T-cell (primary cell): ENCODE data around the gene PITPNM2. TPM values are rescaled to one million over a fixed set of nuclear protein-coding genes. Genes with fewer than 3 reads are reported as not detected.
A peak's percentile ranks its signal among the peaks of the same experiment; 100 is the strongest.
"Not testable (repeated sequence)": the region's sequence is repeated elsewhere in the genome, so short reads cannot be mapped to it uniquely, and the experiment has no call there.

Experiments
- ATAC-seq, 4 experiments: fragments of 200-7000 bp in 3 of 4; fragments of 150-1000 bp in 1 of 4; cut with Tn5 transposase; replicated peaks in 1 of 4; 1 replicate in 3 of 4; 2 replicates in 1 of 4; pipeline ENCODE4 v1.10.0; 2021; ENCODE audit warnings: moderate library complexity in 3 of 4, mild to moderate bottlenecking in 2 of 4, moderate number of reproducible peaks in 1 of 4
- CTCF ChIA-PET, 2 donors: fragments of 300-600 bp; sonication (Branson Sonifier 250); formaldehyde crosslinking; loops; one replicate each; lab custom pipeline; 2022; ENCODE audit warnings: antibody characterized with exemption in 2 of 2; lab: Charles Lee
- POLR2A ChIA-PET, 2 donors: fragments of 300-600 bp; sonication (Branson Sonifier 250); formaldehyde crosslinking; loops; one replicate each; lab custom pipeline; 2022; ENCODE audit warnings: antibody characterized with exemption in 2 of 2; lab: Charles Lee
- DNase-seq, 35 experiments: peaks; one replicate each; pipeline versions ENCODE4 v3.0.0 to v3.0.0-alpha.2; 2013 to 2023
- H3K27ac ChIP-seq: one replicate; pipeline ENCODE4 v1.5.1; 2013; ENCODE audit warnings: low read length
- H3K27me3 ChIP-seq, 2 experiments: replicated peaks in 1 of 2; 1 replicate in 1 of 2; 2 replicates in 1 of 2; pipeline versions ENCODE4 v1.6.1 to v1.7.0; 2013; ENCODE audit warnings: low read length in 1 of 2, mixed read lengths in 1 of 2; ENCODE audit not compliant: control insufficient read depth in 2 of 2, insufficient read depth in 2 of 2; ENCODE audit errors: extremely low read depth in 1 of 2
- H3K36me3 ChIP-seq, 2 donors: 1 replicate in 1 of 2; 2 replicates in 1 of 2; pipeline versions ENCODE4 v1.6.1 to v1.7.0; 2013; ENCODE audit warnings: low read length in 1 of 2; ENCODE audit not compliant: control insufficient read depth in 2 of 2, insufficient read depth in 1 of 2; ENCODE audit errors: extremely low read depth in 1 of 2
- H3K4me1 ChIP-seq, 2 experiments: 1 replicate in 1 of 2; 2 replicates in 1 of 2; pipeline versions ENCODE4 v1.6.1 to v1.7.0; 2013; ENCODE audit warnings: low read length in 2 of 2, mixed read lengths in 1 of 2; ENCODE audit not compliant: insufficient read depth in 2 of 2, control insufficient read depth in 1 of 2; ENCODE audit errors: extremely low read depth in 1 of 2
- H3K4me3 ChIP-seq, 2 donors: 1 replicate in 1 of 2; 2 replicates in 1 of 2; pipeline versions ENCODE4 v1.5.1 to v1.7.0; 2013; ENCODE audit warnings: mild to moderate bottlenecking in 2 of 2, low read length in 1 of 2, moderate library complexity in 1 of 2; ENCODE audit not compliant: control insufficient read depth in 1 of 2; ENCODE audit errors: extremely low read depth in 1 of 2
- H3K9me3 ChIP-seq: 2 replicates; pipeline ENCODE4 v1.7.0; 2013
- H3K27ac Mint-ChIP-seq, 2 donors: one replicate each; pipeline ENCODE4 v1.8.0; 2020 to 2021; ENCODE audit warnings: mild to moderate bottlenecking in 2 of 2, mixed read lengths in 2 of 2
- H3K27me3 Mint-ChIP-seq, 2 donors: one replicate each; pipeline ENCODE4 v1.8.0; 2021 to 2022; ENCODE audit warnings: mixed read lengths in 2 of 2
- H3K36me3 Mint-ChIP-seq: one replicate; pipeline ENCODE4 v1.8.0; 2021; ENCODE audit warnings: mixed read lengths
- H3K4me1 Mint-ChIP-seq, 3 donors: one replicate each; pipeline ENCODE4 v1.8.0; 2020 to 2022; ENCODE audit warnings: mixed read lengths in 3 of 3, mild to moderate bottlenecking in 1 of 3
- H3K4me3 Mint-ChIP-seq, 3 donors: one replicate each; pipeline ENCODE4 v1.8.0; 2020 to 2022; ENCODE audit warnings: mild to moderate bottlenecking in 3 of 3, mixed read lengths in 3 of 3, moderate library complexity in 3 of 3
- H3K9me3 Mint-ChIP-seq, 3 donors: one replicate each; pipeline ENCODE4 v1.8.0; 2020 to 2022; ENCODE audit warnings: mixed read lengths in 3 of 3
- WGBS: methylation state at CpG from one replicate; pipeline ENCODE4 v1.1.5; 2013; ENCODE audit warnings: missing lambda C conversion rate; ENCODE audit not compliant: insufficient coverage; 5-methylcytosine and 5-hydroxymethylcytosine counted together
- total RNA-seq, 35 experiments: library from RNA in 6 of 35; stranded (reverse) in 6 of 35; fragments of 120-200 nt in 1 of 35; gene quantifications; one replicate each; pipeline versions ENCODE4 v1.2.1 to v1.2.4 and lab custom pipeline; 2013 to 2026

PITPNM2 gene
- total RNA-seq, 5 donors from 2014 or later (not counting 1 experiment from before 2014, with no cell fraction given): 32.0 to 56.5 (median 34.8) TPM

- no peak overlapping the region for H3K27ac ChIP-seq
- no peaks in the 10 kb centered on the region for H3K27me3 ChIP-seq
- no peak overlapping the region for H3K4me3 ChIP-seq
- 92% methylated on average over 6 of the region's 14 CpGs for WGBS
- Mint-ChIP-seq H3K9me3 (no peaks in the 10 kb centered on the region), H3K27me3 (no peaks in the 10 kb centered on the region), H3K36me3 (peaks cover 25% of the 10 kb centered on the region), H3K27ac (peak overlapping the region; percentile 93 to 97), H3K4me3 (peak overlapping the region in 1 of 3 donors; percentile 74), H3K4me1 (peaks cover 60 to 70% (median 64%) of the 10 kb centered on the region in 3 donors)
- CTCF ChIA-PET: no interaction called here
- peaks cover 0 to 9% of the 10 kb centered on the region in 2 donors for H3K36me3 ChIP-seq
- H3K4me1 ChIP-seq: peaks cover 28 to 56% of the 10 kb centered on the region in 2 experiments
- POLR2A ChIA-PET: interaction anchor here in 1 of 2 donors (1.1 kb wide), 1 partner anchor 17 kb away, joined by 4 read pairs; no protein-coding TSS in a partner anchor
- DNase-seq (no peak), ATAC-seq (no peak)
- no peaks in the 10 kb centered on the region for H3K9me3 ChIP-seq
Measured at GRCh38 chr12:123105211-123105826, 45.6 kb downstream of the PITPNM2 start.

GRCh38 chr12:123104809-123105208, 46.1 kb downstream of the PITPNM2 start:
- Mint-ChIP-seq H3K4me1 (peaks cover 60 to 73% (median 63%) of the 10 kb centered on the region in 3 donors), H3K27ac (peak overlapping the region; percentile 93 to 97)
- CTCF ChIA-PET: no interaction called here

GRCh38 chr12:123104094-123104493, 46.8 kb downstream of the PITPNM2 start:
- Mint-ChIP-seq H3K4me1 (peaks cover 58 to 80% (median 65%) of the 10 kb centered on the region in 3 donors), H3K36me3 (peaks cover 22% of the 10 kb centered on the region)
- DNase-seq, ATAC-seq, H3K4me3 Mint-ChIP-seq, H3K9me3 ChIP-seq, H3K27ac Mint-ChIP-seq, POLR2A ChIA-PET, H3K36me3 ChIP-seq, H3K4me3 ChIP-seq, H3K27ac ChIP-seq, H3K9me3 Mint-ChIP-seq, H3K27me3 ChIP-seq, H3K27me3 Mint-ChIP-seq, CTCF ChIA-PET: not testable (repeated sequence)
- H3K4me1 ChIP-seq: peaks cover 28 to 56% of the 10 kb centered on the region in 2 experiments
- WGBS: 97% methylated on average over 6 of the region's 12 CpGs

More at GRCh38 chr12:123104809-123105208, 46.1 kb downstream of the PITPNM2 start:
- Histone ChIP-seq H3K4me3 (no peak overlapping the region), H3K4me1 (peaks cover 28 to 56% of the 10 kb centered on the region in 2 experiments), H3K27ac (no peak overlapping the region), H3K9me3 (no peaks in the 10 kb centered on the region), H3K27me3 (no peaks in the 10 kb centered on the region), H3K36me3 (peaks cover 0 to 6% of the 10 kb centered on the region in 2 donors)
- WGBS: 98% methylated on average over 4 of the region's 4 CpGs
- peak overlapping the region in 1 of 3 donors; percentile 74 for H3K4me3 Mint-ChIP-seq
- ATAC-seq: no peak
- H3K36me3 Mint-ChIP-seq: peaks cover 25% of the 10 kb centered on the region
- no peak for DNase-seq
- POLR2A ChIA-PET: interaction anchor here in 1 of 2 donors (1.1 kb wide), 1 partner anchor 18 kb away, joined by 4 read pairs; no protein-coding TSS in a partner anchor
- no peaks in the 10 kb centered on the region for H3K27me3 Mint-ChIP-seq
- no peaks in the 10 kb centered on the region for H3K9me3 Mint-ChIP-seq

- DNase-seq (no peak), ATAC-seq (no peak)
- peaks cover 24 to 47% of the 10 kb centered on the region in 2 experiments for H3K4me1 ChIP-seq
- no peaks in the 10 kb centered on the region for H3K27me3 Mint-ChIP-seq
- peaks cover 0 to 2% of the 10 kb centered on the region in 2 donors for H3K36me3 ChIP-seq
- no peak overlapping the region for H3K27ac ChIP-seq
- WGBS: 98% methylated on average over 3 of the region's 5 CpGs
- no peaks in the 10 kb centered on the region for H3K27me3 ChIP-seq
- H3K9me3 ChIP-seq: no peaks in the 10 kb centered on the region
- ChIA-PET POLR2A (interaction anchor here in 1 of 2 donors (0.6 kb wide), 1 partner anchor 60 kb away, joined by 3 read pairs; no protein-coding TSS in a partner anchor), CTCF (no interaction called here)
- H3K4me3 Mint-ChIP-seq: peak overlapping the region in 1 of 3 donors; percentile 14
- H3K4me3 ChIP-seq: no peak overlapping the region
- H3K27ac Mint-ChIP-seq: peak overlapping the region; percentile 47 to 68
- H3K9me3 Mint-ChIP-seq: no peaks in the 10 kb centered on the region
- peaks cover 49 to 75% (median 57%) of the 10 kb centered on the region in 3 donors for H3K4me1 Mint-ChIP-seq
- peaks cover 15% of the 10 kb centered on the region for H3K36me3 Mint-ChIP-seq
Measured at GRCh38 chr12:123102781-123103503, 47.9 kb downstream of the PITPNM2 start.

DNA sequence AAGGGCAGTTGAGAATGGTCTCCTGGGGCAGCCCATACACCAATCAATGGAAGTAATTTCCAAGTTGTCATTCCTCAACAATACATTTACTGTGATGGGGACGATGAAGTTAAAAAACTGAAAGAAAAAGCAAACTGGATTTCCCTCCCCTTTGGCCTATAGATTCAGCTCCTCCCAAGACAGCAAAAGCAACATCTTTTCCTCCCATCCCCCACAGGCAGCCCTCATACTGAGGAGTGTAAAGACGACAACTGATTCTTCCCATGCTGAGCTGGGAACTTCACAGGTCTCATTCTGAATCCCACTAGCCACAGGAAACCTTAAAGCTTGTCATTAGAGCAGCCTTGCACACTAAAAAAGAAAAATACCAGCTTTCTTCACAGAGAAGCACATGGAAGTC, 48.5 kb downstream of the PITPNM2 start:
- no CpG with 5 or more reads among the region's 2 CpGs for WGBS
- Mint-ChIP-seq H3K27ac (peak overlapping the region; percentile 12 to 21), H3K9me3 (no peaks in the 10 kb centered on the region), H3K27me3 (no peaks in the 10 kb centered on the region), H3K4me1 (peaks cover 44 to 69% (median 52%) of the 10 kb centered on the region in 3 donors), H3K4me3 (peak overlapping the region in 1 of 3 donors; percentile 14), H3K36me3 (peaks cover 11% of the 10 kb centered on the region)
- CTCF ChIA-PET: no interaction called here
- Histone ChIP-seq H3K4me1 (peaks cover 19 to 41% of the 10 kb centered on the region in 2 experiments), H3K27ac (no peak overlapping the region), H3K36me3 (peaks cover 0 to 2% of the 10 kb centered on the region in 2 donors), H3K9me3 (no peaks in the 10 kb centered on the region), H3K27me3 (no peaks in the 10 kb centered on the region), H3K4me3 (no peak overlapping the region)
- DNase-seq (no peak), ATAC-seq (no peak)
- POLR2A ChIA-PET: interaction anchor here in 1 of 2 donors (0.6 kb wide), 1 partner anchor 60 kb away, joined by 3 read pairs; no protein-coding TSS in a partner anchor

GRCh38 chr12:123101526-123101925, 49.4 kb downstream of the PITPNM2 start:
- Mint-ChIP-seq H3K9me3 (no peaks in the 10 kb centered on the region), H3K4me1 (peaks cover 36 to 61% (median 43%) of the 10 kb centered on the region in 3 donors), H3K27ac (no peak overlapping the region), H3K27me3 (no peaks in the 10 kb centered on the region), H3K36me3 (peaks cover 11% of the 10 kb centered on the region), H3K4me3 (no peak overlapping the region)
- WGBS: 100% methylated on average over 1 of the region's 5 CpGs
- H3K9me3 ChIP-seq: no peaks in the 10 kb centered on the region
- no peak overlapping the region for H3K27ac ChIP-seq
- ChIA-PET CTCF (no interaction called here), POLR2A (no interaction called here)
- DNase-seq (no peak), ATAC-seq (no peak)
- no peaks in the 10 kb centered on the region for H3K27me3 ChIP-seq
- peaks cover 0 to 2% of the 10 kb centered on the region in 2 donors for H3K36me3 ChIP-seq
- no peak overlapping the region for H3K4me3 ChIP-seq
- peaks cover 11 to 35% of the 10 kb centered on the region in 2 experiments for H3K4me1 ChIP-seq
